Testis (tissue), 3 donors: Measurements from ENCODE around the gene MRAP. TPM values are rescaled to one million over a fixed set of nuclear protein-coding genes. Genes with fewer than 3 reads are reported as not detected.
"Not testable (repeated sequence)": the region's sequence is repeated elsewhere in the genome, so short reads cannot be mapped to it uniquely, and the experiment has no call there.

Experiments
- DNase-seq: peaks from one replicate; pipeline ENCODE4 v3.0.0-alpha.2; 2019
- H3K27ac ChIP-seq, 2 donors: fragments of 200-600 bp; sonication (generic); one replicate each; pipeline ENCODE4 v1.5.1; 2019
- H3K27me3 ChIP-seq: fragments of 200-600 bp; sonication (generic); one replicate; pipeline ENCODE4 v1.5.1; 2019
- H3K36me3 ChIP-seq: fragments of 200-600 bp; sonication (generic); one replicate; pipeline ENCODE4 v1.5.1; 2017; ENCODE audit warnings: low read depth; ENCODE audit errors: missing control alignments
- H3K4me1 ChIP-seq: fragments of 200-600 bp; sonication (generic); one replicate; pipeline ENCODE4 v1.5.1; 2019
- H3K4me3 ChIP-seq, 2 donors: fragments of 200-600 bp; sonication (generic); one replicate each; pipeline ENCODE4 v1.5.1; 2017 to 2019
- H3K9me3 ChIP-seq: fragments of 200-600 bp; sonication (generic); one replicate; pipeline ENCODE4 v1.5.1; 2017
- CTCF ChIP-seq, 3 experiments: fragments of 450-650 bp in 2 of 3; fragments of 200-600 bp in 1 of 3; sonication (generic) in 1 of 3; IDR thresholded peaks; one replicate each; pipeline ENCODE4 v1.5.1; 2016 to 2019; ENCODE audit warnings: antibody characterized with exemption in 3 of 3, mild to moderate bottlenecking in 2 of 3, moderate library complexity in 1 of 3
- POLR2A ChIP-seq: fragments of 450-650 bp; IDR thresholded peaks from one replicate; pipeline ENCODE4 v1.6.1; 2017; ENCODE audit warnings: antibody characterized with exemption, mild to moderate bottlenecking, moderate library complexity
- WGBS, 2 donors: methylation state at CpG; one replicate each; pipeline ENCODE4 v1.1.5; 2018; 5-methylcytosine and 5-hydroxymethylcytosine counted together
- intact Hi-C: fragments of 100-400 bp; cut with DNase I; formaldehyde crosslinking; loops from one replicate; pipeline ENCODE4 v1.15.1; 2023; ENCODE audit warnings: low total_unique reads
- polyA plus RNA-seq: library from polyadenylated mRNA; stranded (reverse); fragments of 350-450 nt; fragmentation: Illumina TruSeq; extraction: RNeasy Lipid Tissue Mini Kit (QIAGEN cat#74804); gene quantifications from one replicate; pipeline ENCODE4 v1.2.3, GENCODE V29; 2014; ENCODE audit warnings: low read depth, low replicate concordance; ENCODE audit not compliant: insufficient read depth
- total RNA-seq, 2 donors: library from RNA; depleted of rRNA; stranded (reverse); fragments of >200 nt; gene quantifications; one replicate each; pipeline ENCODE4 v1.2.3, GENCODE V29; 2016

Gene MRAP
- total and polyA plus RNA-seq, 3 donors from 2014 or later, result 1.4 to 4.0 (median 2.2) TPM

GRCh38 chr21:32261929-32262328, 36.7 kb upstream of the MRAP start:
- no peaks in the 10 kb centered on the region for H3K9me3 ChIP-seq
- no peak overlapping the region for H3K27ac ChIP-seq
- no peaks in the 10 kb centered on the region for H3K27me3 ChIP-seq
- H3K4me1 ChIP-seq, result no peaks in the 10 kb centered on the region
- no peaks in the 10 kb centered on the region for H3K36me3 ChIP-seq
- no peak for DNase-seq
- TF ChIP-seq POLR2A (no peak), CTCF (IDR thresholded peaks at IDR 0.05) (no peak)
- WGBS, 2 donors, result 83 to 91% methylated on average over 5 of the region's 5 CpGs
- H3K4me3 ChIP-seq, result no peak overlapping the region
- intact Hi-C loops, result loop anchor here (10.0 kb wide), 1 partner anchor 487 kb away; no protein-coding TSS in a partner anchor

GRCh38 chr21:32265321-32265720, 33.3 kb upstream of the MRAP start:
- not testable (repeated sequence) for H3K27ac ChIP-seq, H3K36me3 ChIP-seq, H3K4me1 ChIP-seq, H3K9me3 ChIP-seq, H3K4me3 ChIP-seq, DNase-seq, H3K27me3 ChIP-seq
- intact Hi-C loops, result loop anchor here (10.0 kb wide), 1 partner anchor 491 kb away; no protein-coding TSS in a partner anchor
- 86 to 93% methylated on average over 9 to 21 of the region's 23 CpGs for WGBS, 2 donors

- 84 to 92% methylated on average over 4 of the region's 4 CpGs for WGBS, 2 donors
- H3K4me1 ChIP-seq, result no peaks in the 10 kb centered on the region
- intact Hi-C loops, result no loop called here
- H3K27me3 ChIP-seq, result no peaks in the 10 kb centered on the region
- no peaks in the 10 kb centered on the region for H3K36me3 ChIP-seq
- DNase-seq, result no peak
- no peak overlapping the region for H3K27ac ChIP-seq
- H3K9me3 ChIP-seq, result no peaks in the 10 kb centered on the region
- no peak overlapping the region for H3K4me3 ChIP-seq
- TF ChIP-seq POLR2A (no peak), CTCF (IDR thresholded peaks at IDR 0.05) (no peak)
Measured at GRCh38 chr21:32270748-32271147, 27.9 kb upstream of the MRAP start.

GRCh38 chr21:32276671-32277070, 22.0 kb upstream of the MRAP start:
- H3K4me3 ChIP-seq, result no peak overlapping the region
- H3K4me1 ChIP-seq, result peaks cover 11% of the 10 kb centered on the region
- H3K27ac ChIP-seq, result no peak overlapping the region
- H3K36me3 ChIP-seq, result no peaks in the 10 kb centered on the region
- intact Hi-C loops, result no loop called here
- no peaks in the 10 kb centered on the region for H3K9me3 ChIP-seq
- 55 to 77% methylated on average over 4 of the region's 4 CpGs for WGBS, 2 donors
- TF ChIP-seq POLR2A, result no peak
- no peak for TF ChIP-seq CTCF (IDR thresholded peaks at IDR 0.05)
- DNase-seq, result no peak
- H3K27me3 ChIP-seq, result no peaks in the 10 kb centered on the region

GRCh38 chr21:32278103-32278502, 20.6 kb upstream of the MRAP start:
- Histone ChIP-seq H3K4me3 (peak overlapping the region; percentile 70 to 74), H3K9me3 (no peaks in the 10 kb centered on the region), H3K4me1 (peaks cover 11% of the 10 kb centered on the region), H3K27me3 (no peaks in the 10 kb centered on the region), H3K36me3 (no peaks in the 10 kb centered on the region), H3K27ac (no peak overlapping the region)
- intact Hi-C loops, result no loop called here
- TF ChIP-seq POLR2A, result no peak
- TF ChIP-seq CTCF (IDR thresholded peaks at IDR 0.05), result no peak
- no peak for DNase-seq
- WGBS, 2 donors, result 1 to 2% methylated on average over 9 of the region's 9 CpGs
